ENCODE data around the gene ORMDL1. TPM values are rescaled to one million over a fixed set of nuclear protein-coding genes. Genes with fewer than 3 reads are reported as not detected.

ORMDL1 gene
- total RNA-seq, 1 donor from 2014 or later = 60.7 TPM

GRCh38 chr2:189797902-189798301 lies 13.8 kb upstream of the ORMDL1 start:
- no peak for TF ChIP-seq CTCF (IDR thresholded peaks at IDR 0.05; ENCODE audit: unreplicated experiment)
- H3K27me3 Mint-ChIP-seq (ENCODE audit: unreplicated experiment) = no peaks in the 10 kb centered on the region

GRCh38 chr2:189794310-189794709 lies 10.2 kb upstream of the ORMDL1 start:
- no peak overlapping the region for H3K4me3 Mint-ChIP-seq (ENCODE audit: unreplicated experiment)
- no peaks in the 10 kb centered on the region for H3K9me3 Mint-ChIP-seq (ENCODE audit: unreplicated experiment)
- DNase-seq (ENCODE audit: low spot score) = no peak
- H3K27me3 Mint-ChIP-seq (ENCODE audit: unreplicated experiment) = no peaks in the 10 kb centered on the region
- H3K4me1 Mint-ChIP-seq (ENCODE audit: unreplicated experiment) = no peaks in the 10 kb centered on the region
- peaks cover 5% of the 10 kb centered on the region for H3K36me3 Mint-ChIP-seq (ENCODE audit: low read depth, unreplicated experiment)
- no peak overlapping the region for H3K27ac Mint-ChIP-seq (ENCODE audit: unreplicated experiment)
- TF ChIP-seq CTCF (IDR thresholded peaks at IDR 0.05; ENCODE audit: unreplicated experiment) = no peak

More at GRCh38 chr2:189797902-189798301, 13.8 kb upstream of the ORMDL1 start:
- H3K27ac Mint-ChIP-seq (ENCODE audit: unreplicated experiment) = no peak overlapping the region
- H3K4me3 Mint-ChIP-seq (ENCODE audit: unreplicated experiment) = no peak overlapping the region
- DNase-seq (ENCODE audit: low spot score) = no peak
- H3K9me3 Mint-ChIP-seq (ENCODE audit: unreplicated experiment) = no peaks in the 10 kb centered on the region
- H3K36me3 Mint-ChIP-seq (ENCODE audit: low read depth, unreplicated experiment) = peaks cover 5% of the 10 kb centered on the region
- H3K4me1 Mint-ChIP-seq (ENCODE audit: unreplicated experiment) = no peaks in the 10 kb centered on the region

- H3K27me3 Mint-ChIP-seq (ENCODE audit: unreplicated experiment) = no peaks in the 10 kb centered on the region
- H3K4me1 Mint-ChIP-seq (ENCODE audit: unreplicated experiment) = no peaks in the 10 kb centered on the region
- no peak for TF ChIP-seq CTCF (IDR thresholded peaks at IDR 0.05; ENCODE audit: unreplicated experiment)
- no peak for DNase-seq (ENCODE audit: low spot score)
- peaks cover 5% of the 10 kb centered on the region for H3K36me3 Mint-ChIP-seq (ENCODE audit: low read depth, unreplicated experiment)
- H3K27ac Mint-ChIP-seq (ENCODE audit: unreplicated experiment) = no peak overlapping the region
- H3K9me3 Mint-ChIP-seq (ENCODE audit: unreplicated experiment) = no peaks in the 10 kb centered on the region
- H3K4me3 Mint-ChIP-seq (ENCODE audit: unreplicated experiment) = no peak overlapping the region
Observed at GRCh38 chr2:189791338-189792042, 7.4 kb upstream of the ORMDL1 start.

DNA sequence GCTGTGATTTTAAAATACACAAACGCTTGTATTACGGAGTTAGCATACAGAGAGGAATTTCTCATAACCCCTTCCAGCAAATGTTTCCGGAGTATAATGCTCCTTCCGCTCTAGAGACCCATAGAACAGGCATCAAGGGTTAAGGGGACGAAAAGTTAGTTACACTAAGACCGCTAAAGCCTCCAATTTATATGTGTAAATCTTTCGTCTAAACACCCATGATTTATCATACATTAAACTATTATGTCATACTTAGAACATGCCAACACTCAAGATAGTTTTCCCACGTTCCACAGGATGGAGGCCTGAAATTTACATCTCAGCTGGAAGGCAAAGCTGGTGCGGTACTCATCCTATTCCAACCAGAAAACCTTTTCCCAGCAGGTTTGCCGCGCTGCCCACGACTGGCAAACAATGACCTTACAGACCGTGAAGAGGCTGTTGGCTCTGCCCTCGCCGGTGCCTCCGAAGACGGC lies 650 bp downstream of the ORMDL1 start:
- peaks cover 10% of the 10 kb centered on the region for H3K36me3 Mint-ChIP-seq (ENCODE audit: low read depth, unreplicated experiment)

More for the DNA sequence above, 650 bp downstream of the ORMDL1 start:
- DNase-seq (ENCODE audit: low spot score) = no peak
- Mint-ChIP-seq H3K9me3 (ENCODE audit: unreplicated experiment) (no peaks in the 10 kb centered on the region), H3K27me3 (ENCODE audit: unreplicated experiment) (peaks cover 10% of the 10 kb centered on the region), H3K27ac (ENCODE audit: unreplicated experiment) (peak overlapping the region; percentile 98), H3K4me3 (ENCODE audit: unreplicated experiment) (peak overlapping the region; percentile 96), H3K4me1 (ENCODE audit: unreplicated experiment) (peaks cover 19% of the 10 kb centered on the region)
- TF ChIP-seq CTCF (IDR thresholded peaks at IDR 0.05; ENCODE audit: unreplicated experiment) = no peak

All from endothelial cell (in vitro differentiated cells).